ENCODE measurements around the gene STX11.
A peak's percentile ranks its signal among the peaks of the same experiment; 100 is the strongest.
"Not testable (repeated sequence)": the region's sequence is repeated elsewhere in the genome, so short reads cannot be mapped to it uniquely, and the experiment has no call there.

Gene STX11

DNA sequence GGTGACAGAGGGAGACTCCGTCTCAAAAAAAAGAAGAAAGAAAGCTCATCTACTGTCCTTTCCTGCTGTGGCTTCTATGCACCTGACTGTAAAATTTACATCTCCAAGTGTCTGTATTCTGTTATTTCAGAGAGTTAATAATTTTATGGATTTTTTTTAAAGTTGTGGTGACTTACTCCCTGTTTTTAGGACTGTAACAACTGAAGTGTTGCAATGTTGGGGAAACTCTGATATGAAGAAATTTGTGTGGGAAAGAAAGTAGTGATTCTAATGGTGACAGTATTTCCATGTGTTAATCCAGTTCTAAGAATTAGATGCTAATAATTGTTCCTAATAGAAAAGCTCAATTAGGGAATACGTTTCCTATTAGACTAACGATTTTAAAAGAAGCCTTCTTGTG, 27.4 kb downstream of the STX11 start:
- DNase-seq (ENCODE audit: low spot score), result no peak

DNA sequence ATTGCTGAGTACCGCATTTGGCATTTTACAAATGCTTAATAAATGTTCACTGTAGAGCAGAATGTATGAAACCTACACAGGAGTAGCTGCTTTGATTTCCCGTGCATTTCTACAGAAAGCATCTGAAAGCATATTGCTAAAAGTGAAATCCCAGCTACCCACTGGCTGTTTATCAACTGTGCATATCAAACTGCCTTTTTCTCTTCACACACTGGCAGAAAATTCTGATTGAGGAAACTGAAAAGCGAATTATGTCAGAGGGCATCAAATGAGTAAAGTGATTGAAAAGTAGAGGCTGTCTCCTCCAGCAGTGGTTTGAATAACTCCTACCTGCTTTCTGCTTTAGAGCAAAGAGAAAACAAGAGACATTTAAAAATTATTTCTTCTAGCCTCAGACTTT, 28.0 kb downstream of the STX11 start:
- no peak for DNase-seq (ENCODE audit: low spot score)

DNA sequence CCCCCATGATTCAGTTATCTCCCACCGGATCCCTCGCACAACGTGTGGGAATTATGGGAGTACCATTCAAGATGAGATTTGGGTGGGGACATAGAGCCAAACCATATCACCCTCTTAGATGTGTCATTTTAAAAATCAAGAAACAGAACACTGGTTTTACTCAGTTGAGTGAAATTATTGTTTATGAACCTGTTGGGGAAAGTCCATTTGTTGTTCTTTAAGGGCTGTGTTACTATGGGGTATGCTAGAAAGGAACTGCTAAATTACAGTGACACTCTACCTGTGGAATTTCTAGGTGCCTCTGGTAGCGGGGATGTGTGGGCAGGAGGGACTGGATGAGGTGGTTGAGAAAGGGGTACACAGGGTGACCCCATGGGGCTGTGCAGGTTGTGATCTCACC, 28.9 kb downstream of the STX11 start:
- no peak for DNase-seq (ENCODE audit: low spot score)

DNA sequence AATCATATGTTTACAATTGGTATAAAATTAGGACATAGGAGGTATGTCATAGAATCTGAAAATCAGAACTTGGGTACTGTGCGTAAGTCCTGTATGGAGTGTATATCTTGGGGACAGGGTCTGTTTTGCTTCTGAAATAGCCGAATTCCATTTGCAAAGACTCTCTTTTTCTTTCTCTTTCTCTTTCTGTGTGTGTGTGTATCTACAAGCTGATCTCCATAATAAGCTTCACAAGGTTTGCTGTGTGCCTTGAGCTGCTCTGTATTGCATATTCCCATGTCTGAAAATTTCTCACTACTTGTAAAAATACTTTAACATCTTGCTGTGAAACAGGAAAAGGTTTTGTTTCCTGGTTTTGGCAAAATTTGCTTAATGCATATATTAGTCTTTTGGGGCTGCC, 29.5 kb downstream of the STX11 start:
- no peak for DNase-seq (ENCODE audit: low spot score)

DNA sequence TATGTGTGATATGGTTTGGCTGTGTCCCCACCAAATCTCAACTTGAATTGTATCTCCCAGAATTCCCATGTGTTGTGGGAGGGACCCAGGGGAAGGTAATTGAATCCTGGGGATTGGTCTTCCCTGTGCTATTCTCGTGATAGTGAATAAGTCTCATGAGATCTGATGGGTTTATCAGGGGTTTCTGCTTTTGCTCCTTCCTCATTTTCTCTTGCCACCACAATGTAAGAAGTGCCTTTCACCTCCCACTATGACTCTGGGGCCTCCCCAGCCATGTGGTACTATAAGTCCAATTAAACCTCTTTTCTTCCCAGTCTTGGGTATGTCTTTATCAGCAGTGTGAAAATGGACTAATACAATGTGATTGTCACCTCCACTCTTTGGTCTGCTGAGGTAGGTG, 30.0 kb downstream of the STX11 start:
- not testable (repeated sequence) for DNase-seq (ENCODE audit: low spot score)

DNA sequence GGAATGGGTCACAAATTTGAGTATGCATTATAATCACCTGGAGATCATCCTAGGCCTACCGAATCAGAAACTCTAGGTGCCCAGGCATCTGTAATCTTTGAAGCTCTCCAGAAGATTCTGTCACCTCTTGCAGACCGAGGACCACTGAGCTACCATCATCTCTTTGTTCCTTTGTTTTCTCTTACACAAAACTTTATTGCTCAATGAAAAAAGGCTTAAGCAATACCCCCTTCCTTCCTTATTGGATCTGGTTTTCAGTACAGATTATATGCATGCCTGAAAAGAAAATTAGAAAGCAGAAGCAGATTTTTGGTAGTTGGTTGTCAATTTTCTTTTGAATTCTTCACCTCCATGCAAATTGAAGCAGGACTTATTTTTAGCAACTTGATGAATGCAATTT, 31.3 kb downstream of the STX11 start:
- no peak for DNase-seq (ENCODE audit: low spot score)

DNA sequence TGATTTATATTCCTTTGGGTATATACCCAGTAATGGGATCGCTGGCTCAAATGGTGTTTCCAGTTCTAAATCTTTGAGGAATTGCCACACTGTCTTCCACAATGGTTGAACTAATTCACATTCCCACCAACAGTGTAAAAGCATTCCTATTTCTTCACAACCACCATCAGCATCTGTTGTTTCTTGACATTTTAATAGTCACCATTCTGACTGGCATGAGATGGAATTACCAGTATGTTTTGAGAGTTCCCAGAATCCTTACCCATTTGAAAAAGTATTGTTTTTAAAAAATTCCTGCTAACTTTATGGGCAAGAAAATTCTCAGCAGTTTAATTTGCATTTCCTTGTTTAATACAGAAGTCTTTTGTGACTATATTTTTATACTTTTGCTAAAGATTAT, 33.9 kb downstream of the STX11 start:
- DNase-seq (ENCODE audit: low spot score), result not testable (repeated sequence)

DNA sequence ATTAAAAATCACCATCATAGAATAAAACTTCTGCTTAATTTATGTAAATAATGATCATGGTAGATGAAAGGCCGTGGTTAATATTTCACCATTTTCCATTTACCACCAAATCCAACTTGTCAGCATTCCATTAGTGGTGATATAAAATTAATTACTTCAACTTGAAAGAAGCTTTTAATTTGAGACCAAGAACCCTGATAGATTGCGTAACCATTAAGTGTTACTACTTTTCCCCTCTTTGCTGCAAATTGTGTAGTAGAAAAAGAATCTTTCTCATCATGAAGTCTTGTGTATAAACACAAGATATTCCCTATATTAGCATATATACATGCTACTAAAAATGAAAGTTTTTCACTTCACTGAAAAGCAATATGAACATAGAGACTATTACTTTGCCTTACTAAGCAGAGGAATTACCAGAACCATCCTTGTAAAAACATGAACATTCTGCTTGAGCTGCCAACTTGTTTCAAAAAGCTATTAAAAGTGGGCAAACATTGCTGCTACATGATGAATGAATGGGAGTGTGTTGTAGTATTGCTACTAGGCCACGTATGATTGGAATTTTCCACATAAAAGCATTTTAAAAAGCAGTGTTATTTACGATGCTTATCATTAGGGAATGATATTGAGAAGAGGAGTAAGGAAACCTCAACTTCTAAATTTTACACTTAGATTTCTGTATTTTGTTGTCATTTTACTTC, 35.0 kb downstream of the STX11 start:
- DNase-seq (ENCODE audit: low spot score), result no peak

DNA sequence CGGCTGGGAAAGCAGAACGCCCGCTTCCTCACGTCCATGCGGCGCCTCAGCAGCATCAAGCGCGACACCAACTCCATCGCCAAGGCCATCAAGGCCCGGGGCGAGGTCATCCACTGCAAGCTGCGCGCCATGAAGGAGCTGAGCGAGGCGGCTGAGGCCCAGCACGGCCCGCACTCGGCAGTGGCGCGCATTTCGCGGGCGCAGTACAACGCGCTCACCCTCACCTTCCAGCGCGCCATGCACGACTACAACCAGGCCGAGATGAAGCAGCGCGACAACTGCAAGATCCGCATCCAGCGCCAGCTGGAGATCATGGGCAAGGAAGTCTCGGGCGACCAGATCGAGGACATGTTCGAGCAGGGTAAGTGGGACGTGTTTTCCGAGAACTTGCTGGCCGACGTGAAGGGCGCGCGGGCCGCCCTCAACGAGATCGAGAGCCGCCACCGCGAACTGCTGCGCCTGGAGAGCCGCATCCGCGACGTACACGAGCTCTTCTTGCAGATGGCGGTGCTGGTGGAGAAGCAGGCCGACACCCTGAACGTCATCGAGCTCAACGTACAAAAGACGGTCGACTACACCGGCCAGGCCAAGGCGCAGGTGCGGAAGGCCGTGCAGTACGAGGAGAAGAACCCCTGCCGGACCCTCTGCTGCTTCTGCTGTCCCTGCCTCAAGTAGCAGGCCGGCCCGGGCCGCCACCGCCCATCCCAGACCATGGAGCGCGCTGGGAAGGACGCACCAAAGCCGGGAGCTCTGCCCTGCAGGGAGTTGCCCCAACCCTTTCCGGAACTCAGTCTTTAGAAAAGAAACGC, 36.7 kb downstream of the STX11 start:
- no peak for DNase-seq (ENCODE audit: low spot score)

DNA sequence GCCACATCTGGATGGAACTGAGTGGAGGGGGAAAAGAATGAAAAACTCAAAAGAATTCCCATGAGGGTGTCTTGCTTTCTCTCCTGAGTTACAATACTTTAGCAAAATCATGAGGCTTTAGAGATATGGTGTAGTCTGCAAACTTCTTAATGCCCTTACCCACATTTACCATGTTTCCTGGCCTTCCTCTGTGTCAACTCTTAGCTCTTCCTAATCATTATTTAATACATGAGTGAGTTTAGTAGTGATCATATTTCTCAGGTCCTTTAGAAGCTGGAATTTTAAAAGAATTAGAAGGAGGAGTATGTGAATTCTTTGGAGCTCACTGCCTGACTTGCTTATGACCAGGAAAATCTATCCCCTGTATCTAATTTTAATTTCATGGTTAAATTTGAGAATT, 39.0 kb downstream of the STX11 start:
- DNase-seq (ENCODE audit: low spot score), result no peak

DNA sequence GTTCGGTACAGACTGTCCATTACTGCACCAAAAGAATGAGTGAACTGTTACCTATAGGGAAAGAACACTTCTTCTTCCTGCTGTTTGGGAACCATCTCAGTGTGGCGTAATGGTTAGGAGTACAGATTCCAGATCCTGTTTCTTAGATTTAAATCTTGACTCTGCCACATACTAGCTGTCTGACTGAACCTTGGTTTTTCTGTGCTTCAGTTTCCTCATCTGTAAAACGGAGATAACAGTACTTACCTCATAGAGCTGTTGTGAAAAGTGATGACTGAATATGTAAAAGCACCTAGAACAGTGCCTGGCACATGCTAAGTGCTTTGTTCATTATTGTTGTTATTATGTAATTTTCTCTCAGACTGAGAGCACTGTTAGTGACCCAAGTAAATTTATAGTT, 39.8 kb downstream of the STX11 start:
- no peak for DNase-seq (ENCODE audit: low spot score)

DNA sequence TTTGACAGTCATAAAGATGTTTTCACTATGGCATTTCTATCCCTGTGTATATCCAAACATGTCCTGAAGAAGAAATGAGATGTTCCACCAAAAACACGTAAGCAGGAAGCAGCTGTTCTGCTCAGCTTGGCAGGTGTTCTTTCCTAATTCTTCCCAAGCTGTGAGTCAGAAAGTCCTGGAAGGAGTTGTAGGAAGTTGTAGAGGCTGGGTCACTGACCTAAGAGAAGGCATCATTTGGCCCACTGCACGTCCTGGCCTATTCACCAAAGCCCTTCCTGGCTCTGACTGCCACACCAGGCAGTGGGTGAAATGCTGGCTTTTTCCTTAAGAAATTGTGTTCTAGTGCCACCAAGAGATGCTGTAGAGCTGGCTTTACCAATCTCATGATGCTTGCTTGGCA, 40.3 kb downstream of the STX11 start:
- DNase-seq (ENCODE audit: low spot score), result no peak

DNA sequence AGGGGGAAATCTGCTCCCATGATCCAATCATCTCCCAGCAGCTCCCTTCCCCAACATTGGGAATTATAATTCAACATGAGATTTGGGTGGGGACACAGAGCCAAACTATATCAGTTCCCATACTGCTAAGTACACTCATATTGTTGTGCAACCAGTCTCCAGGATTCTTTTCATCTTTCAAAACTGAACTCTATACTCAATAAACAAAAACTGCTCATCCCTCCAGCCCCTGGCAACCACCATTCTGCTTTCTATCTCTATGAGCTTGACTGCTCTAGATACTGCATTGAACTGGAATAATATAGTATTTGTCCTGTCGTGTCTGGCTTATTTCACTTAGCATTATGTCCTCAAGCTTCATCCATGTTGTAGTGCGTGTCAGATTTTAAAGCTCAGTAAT, 42.9 kb downstream of the STX11 start:
- no peak for DNase-seq (ENCODE audit: low spot score)

DNA sequence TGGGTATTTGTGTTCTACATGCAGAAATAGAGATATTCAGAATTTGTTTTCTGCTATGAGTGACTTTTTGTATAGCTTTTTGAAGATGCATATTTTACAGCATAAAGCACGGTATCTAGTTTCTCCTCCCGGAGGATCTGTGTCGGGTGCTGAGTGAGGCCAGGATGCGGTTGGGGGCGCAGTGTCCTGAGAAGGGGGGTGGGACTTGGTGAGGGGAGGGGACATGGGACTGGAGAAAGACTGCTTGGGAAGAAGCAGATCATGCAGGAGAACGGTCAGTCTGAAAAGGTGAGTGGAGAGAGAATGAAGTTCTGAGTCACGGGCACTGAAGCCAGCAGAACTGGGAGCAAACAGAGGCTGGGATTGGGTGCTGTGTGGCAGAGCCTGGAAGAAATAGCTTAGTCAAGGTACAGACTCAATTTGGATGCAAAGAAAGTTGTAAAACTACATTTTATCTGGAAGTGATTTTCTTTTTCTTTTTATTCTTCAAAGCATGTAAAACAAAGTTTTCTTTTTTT, 44.0 kb downstream of the STX11 start:
- DNase-seq (ENCODE audit: low spot score), result no peak

DNA sequence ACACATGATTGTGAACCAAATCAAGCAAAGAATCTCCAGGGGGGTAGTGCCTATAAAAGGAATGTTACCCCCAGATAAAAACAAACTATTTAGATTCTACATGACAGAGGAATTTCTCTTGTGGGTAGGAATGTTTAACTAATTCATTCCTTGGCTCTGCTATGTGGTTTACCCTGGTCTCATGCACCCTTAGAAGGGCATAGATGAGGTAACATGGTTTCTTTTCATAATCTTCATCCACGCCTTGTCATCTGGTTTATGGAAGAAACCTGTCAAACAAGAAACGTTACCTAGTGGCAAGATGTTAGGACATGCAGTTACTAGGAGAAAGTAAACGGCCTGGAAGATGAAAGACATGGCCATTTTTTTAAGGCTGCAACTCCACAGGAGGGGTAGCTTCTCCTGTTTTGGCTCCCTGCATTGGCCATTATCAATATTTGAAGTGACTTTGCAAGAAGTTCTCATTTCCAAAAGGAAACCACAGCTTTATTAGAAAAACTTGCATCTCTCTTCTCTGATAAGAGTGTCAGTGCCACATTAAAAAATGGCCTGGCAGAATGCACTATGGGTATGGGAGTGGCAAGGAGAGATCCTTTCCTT, 45.5 kb downstream of the STX11 start:
- DNase-seq (ENCODE audit: low spot score), result no peak

DNA sequence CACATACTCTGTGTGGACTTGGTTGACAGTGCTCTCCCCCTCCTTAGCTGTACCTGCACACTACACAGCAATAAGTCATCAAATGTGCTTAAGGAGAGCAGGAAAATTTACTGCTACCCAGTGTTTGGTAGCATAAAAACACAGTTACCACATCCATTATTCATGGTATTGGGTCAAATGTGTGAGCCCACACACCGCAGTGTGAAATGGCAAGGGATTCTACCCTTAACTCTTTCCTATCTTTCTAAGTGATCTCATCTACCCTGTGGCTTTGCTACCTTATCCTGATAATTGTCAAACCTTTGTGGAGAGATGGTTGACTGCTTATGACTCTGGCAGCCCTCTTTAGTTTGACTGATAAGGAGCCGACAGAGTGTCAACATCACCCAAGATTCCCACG, 47.6 kb downstream of the STX11 start:
- no peak for DNase-seq (ENCODE audit: low spot score)

DNA sequence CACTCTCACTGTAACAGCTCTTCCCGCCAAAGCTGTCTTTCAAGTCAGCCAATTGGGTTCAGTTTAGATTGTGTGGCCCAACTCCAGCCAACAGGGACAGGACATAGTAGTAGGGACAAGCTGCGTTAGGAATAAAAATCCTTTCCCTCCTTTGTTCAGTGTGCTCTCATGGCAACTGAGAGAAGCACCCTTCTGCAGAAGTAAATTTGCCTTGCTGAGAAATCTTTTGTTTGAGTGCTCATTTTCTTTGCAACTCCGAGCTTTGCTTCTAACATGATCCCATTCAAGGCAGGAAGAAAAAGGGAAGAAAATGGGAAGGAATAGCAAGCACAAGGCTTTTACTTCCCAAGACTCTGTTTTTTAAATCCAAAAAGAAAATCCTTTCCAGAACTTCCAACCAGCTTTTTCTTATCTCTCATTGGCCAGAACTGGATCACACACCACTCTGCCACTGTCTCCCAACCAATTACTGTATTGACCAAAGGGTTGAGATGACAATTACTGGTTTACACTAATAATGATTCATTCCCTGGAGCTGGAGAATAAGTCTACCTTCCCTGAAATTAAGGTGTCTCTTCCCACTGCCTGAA, 52.7 kb downstream of the STX11 start:
- no peak for DNase-seq (ENCODE audit: low spot score)

DNA sequence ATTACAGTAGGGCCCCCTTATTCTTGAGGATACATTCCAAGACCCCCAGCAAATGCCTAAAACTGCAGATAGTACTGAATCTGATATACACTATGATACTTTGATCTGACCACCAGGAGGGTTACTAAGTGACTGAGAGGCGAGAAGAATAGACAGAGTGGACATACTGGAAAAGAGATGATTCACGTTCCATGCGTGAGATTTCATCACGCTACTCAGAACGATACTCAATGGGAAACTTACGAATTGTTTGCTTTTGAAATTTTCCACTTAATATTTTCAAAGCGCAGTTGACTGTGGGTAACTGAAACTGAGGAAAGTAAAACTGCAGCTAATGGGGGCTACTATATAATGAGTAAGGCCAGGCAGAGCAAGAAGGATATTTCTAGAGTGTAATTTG, 60.8 kb downstream of the STX11 start:
- no peak for DNase-seq (ENCODE audit: low spot score)

DNA sequence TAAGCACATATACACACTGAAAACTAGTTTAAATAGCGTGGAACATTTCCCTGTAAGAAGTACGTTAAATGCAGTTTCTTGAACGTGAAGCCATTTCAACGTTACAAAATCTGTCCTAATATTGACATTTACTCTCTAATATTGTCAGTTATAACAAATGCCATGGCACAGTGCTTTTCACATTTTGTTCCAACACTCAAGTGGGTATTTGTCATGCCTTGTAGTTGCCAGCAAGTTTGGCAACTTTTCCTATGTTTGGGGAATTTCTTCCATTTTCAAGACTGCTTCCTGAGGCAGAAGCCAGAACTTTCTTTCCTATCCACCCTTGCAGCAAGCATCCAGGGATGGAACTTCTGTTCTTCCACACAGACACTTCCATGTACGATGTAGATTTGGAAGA, 63.0 kb downstream of the STX11 start:
- DNase-seq (ENCODE audit: low spot score), result no peak

DNA sequence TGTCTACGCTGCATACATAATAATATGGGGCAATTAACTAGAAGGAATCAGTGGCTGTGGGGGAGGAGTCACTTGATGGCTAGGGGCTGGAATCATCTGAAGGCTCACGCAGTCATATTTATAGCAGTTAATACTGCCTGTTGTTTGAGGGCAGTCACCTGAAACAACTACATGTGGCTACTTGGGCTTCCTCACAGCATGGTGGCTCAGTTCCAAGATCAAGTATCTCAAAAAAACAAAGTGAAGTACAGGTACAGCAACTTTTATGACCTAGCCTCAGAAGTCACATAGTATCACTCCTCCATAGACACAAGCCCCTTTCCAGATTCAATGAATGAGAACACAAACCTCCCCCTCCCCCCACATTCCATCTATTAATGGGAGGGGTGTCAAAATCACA, 63.7 kb downstream of the STX11 start:
- no peak for DNase-seq (ENCODE audit: low spot score)

DNA sequence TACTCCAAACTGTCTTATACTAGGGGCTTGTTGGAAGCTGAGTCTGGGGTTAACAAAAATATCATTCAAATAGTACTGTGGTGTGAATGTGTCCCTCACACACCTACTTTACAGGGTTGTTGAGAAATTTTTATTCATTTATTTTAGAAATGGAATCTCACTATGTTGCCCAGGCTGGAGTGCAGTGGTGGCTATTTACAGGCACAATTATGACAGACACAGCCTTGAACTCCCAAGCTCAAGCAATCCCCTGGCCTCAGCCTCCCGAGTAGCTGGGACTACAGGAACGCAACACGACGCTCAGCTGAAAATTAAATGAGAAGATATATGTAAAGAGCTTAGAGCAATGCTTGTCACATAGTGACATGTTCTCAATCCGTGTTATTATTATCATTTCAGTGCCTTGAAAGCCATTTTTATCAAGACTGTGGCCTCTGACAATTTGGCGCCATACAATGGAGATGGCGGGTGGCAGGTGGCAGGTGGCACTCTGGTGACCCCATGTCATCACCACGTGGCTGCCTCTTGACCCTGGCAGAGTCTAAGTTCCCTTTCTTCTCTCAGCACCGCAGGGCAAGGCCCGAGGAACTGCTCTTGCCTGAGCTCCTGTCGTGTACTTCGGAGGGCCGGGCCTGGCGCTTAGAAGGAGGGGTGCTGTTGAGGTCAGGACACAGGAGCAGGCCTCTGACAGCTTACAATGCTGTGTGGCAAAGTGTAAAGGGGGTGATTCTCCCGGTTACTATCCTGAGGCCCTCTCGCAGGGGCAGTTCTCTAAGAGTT, 64.5 kb downstream of the STX11 start:
- DNase-seq (ENCODE audit: low spot score), result no peak

DNA sequence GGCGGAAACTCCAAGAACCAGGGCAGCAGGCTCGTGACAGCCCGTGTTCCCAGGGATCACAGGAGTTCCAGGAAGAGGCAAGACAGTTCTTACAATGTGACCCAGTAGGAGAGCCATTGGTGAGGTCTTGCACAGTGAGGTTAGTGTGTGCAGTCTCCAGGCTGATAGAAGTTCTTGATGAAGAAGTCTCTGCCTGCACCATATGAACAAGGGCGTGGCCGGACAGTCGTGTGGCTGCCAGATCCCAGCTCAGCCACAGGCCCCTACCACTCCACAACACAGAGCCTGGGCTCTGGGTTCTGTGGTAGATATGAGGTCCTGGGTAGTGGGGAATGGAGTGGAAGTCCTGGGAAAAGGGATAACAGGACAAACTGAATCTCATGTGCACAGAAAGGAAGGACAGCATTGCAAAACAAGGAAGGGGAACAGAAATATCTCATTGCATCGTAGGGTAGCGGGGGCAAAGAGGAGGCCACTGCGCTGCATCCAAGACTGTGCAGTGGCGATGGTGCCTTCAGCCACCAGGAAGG, 65.2 kb downstream of the STX11 start:
- DNase-seq (ENCODE audit: low spot score), result peak; percentile 47

Data from Ammon's horn (tissue), 1 donor.